ENCODE data around the gene AMER1. TPM values are rescaled to one million over a fixed set of nuclear protein-coding genes. Genes with fewer than 3 reads are reported as not detected.

AMER1 gene
- polyA plus RNA-seq, 3 donors from 2014 or later, result 0.06 TPM; not detected in 1

DNA sequence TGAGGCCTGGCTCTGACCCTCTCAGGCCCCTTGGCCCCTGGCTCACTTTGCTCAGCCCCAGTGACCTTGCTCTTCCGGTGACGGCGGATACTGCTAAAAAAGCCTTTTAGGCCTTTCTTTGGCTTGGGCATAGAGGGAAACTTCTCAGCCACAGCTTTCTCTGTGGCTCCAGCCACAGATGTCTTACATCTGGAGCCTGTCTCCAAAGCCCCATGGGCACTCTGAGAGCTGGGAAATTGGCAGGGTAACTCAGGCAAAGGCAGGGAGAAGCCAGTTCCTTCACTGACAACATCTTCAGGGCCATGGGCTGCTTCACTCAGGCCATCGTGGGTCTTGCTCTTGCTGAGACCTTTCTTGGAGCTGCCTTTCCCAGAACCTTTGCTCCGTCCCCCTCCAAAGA is 12.8 kb downstream of the AMER1 start:
- no peak overlapping the region for H3K4me3 Mint-ChIP-seq
- H3K36me3 Mint-ChIP-seq, result peaks cover 5 to 12% (median 7%) of the 10 kb centered on the region in 3 donors
- no peaks in the 10 kb centered on the region for H3K9me3 Mint-ChIP-seq
- no peak for DNase-seq
- H3K4me1 Mint-ChIP-seq, result no peaks in the 10 kb centered on the region
- peaks cover 0 to 2% (median 0%) of the 10 kb centered on the region in 3 donors for H3K27me3 Mint-ChIP-seq (ENCODE audit: low read depth in 3 of 3)
- H3K27ac Mint-ChIP-seq, result no peak overlapping the region

DNA sequence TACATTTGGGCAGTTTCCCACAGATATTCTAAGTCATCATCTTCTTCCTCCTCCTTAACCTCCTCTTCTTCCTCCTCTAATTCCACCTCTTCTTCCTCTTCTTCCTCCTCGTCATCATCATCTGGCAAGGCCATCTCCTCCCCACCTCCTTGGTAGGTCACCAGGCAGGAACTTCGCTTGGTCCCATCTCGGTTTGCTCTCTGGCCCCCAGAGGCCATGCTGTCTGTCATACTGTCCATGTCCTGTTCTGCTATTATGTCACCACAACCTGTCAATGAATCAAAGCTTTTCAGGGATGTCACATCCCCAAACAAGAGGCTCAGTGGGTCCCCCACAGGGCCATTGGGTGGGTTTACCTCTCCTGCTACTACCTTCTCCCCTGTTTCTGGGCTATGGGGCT is 13.5 kb downstream of the AMER1 start:
- Mint-ChIP-seq H3K36me3 (peaks cover 5 to 12% (median 7%) of the 10 kb centered on the region in 3 donors), H3K4me3 (no peak overlapping the region), H3K4me1 (no peaks in the 10 kb centered on the region), H3K27me3 (ENCODE audit: low read depth in 3 of 3) (peaks cover 0 to 2% (median 0%) of the 10 kb centered on the region in 3 donors), H3K9me3 (no peaks in the 10 kb centered on the region), H3K27ac (no peak overlapping the region)
- DNase-seq, result no peak

DNA sequence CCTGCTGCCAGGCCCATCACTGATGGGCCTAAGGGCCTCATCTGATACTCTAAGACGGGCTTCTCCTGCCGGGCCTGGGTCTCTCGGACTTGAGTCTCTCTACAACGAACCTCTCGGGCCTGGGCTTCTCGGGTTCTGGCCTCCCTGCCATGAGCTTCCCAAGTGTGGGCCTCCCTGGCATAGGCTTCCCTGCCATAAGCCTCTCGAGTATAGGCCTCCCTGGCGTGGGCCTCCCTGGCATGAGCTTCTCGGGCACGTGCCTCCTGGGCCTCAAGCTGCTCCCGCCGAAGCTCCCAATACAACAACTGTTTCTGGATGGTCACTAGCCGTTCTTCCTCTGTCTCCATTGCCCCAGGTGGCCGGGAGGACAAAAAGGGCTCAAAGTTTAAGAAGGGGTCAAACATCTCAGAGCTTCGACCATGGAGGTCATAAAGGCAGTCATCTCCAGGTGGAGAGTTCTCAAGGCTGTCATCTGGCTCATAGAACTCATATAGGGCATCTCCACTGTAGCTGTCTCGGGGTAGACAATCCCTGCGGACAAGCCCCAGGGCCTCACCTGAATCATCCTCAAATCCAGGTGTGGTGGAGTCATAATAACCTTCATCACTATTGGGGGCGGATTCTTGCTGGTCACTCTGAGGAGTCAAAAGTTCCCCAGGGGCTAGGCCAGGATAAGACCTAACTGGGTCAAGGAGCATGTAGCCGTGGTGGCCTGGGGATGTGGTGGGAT is 14.1 kb downstream of the AMER1 start:
- Mint-ChIP-seq H3K27me3 (ENCODE audit: low read depth in 3 of 3) (peaks cover 0 to 2% (median 0%) of the 10 kb centered on the region in 3 donors), H3K4me1 (no peaks in the 10 kb centered on the region), H3K36me3 (peaks cover 5 to 12% (median 7%) of the 10 kb centered on the region in 3 donors), H3K4me3 (no peak overlapping the region), H3K9me3 (no peaks in the 10 kb centered on the region), H3K27ac (no peak overlapping the region)
- no peak for DNase-seq

DNA sequence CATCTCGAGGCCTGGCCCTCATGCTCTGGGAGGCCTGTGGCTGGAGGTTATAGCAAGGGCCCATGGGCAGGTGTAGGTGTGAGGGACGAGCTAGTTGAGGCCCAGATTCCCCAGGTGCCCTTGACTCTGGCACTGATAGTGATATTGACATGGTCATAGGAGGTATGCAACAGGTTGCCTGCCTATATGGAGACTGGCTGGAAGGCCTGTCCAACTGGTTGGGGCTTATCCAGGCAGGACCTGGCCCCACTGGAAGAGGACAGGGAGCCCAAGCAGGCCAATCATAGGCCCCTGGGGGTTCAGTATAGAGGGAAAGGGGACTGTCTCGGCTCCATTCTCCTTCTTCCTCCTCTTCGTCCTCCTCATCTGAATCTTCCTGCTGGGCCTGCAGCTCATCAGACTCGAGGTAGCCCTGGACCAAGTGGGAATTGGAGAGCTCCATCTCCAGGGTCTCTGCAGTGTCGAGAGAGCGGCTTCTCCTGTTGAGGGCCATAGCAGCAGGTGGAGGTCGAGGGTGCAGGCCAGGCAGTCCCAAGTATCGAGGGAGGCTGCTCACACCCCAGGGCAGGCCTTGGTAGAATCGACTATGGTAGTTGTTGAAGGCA is 15.3 kb downstream of the AMER1 start:
- H3K4me3 Mint-ChIP-seq, result no peak overlapping the region
- peaks cover 5 to 12% (median 7%) of the 10 kb centered on the region in 3 donors for H3K36me3 Mint-ChIP-seq
- no peak for DNase-seq
- H3K9me3 Mint-ChIP-seq, result no peaks in the 10 kb centered on the region
- no peak overlapping the region for H3K27ac Mint-ChIP-seq
- no peaks in the 10 kb centered on the region for H3K4me1 Mint-ChIP-seq
- peaks cover 0 to 6% (median 3%) of the 10 kb centered on the region in 3 donors for H3K27me3 Mint-ChIP-seq (ENCODE audit: low read depth in 3 of 3)

DNA sequence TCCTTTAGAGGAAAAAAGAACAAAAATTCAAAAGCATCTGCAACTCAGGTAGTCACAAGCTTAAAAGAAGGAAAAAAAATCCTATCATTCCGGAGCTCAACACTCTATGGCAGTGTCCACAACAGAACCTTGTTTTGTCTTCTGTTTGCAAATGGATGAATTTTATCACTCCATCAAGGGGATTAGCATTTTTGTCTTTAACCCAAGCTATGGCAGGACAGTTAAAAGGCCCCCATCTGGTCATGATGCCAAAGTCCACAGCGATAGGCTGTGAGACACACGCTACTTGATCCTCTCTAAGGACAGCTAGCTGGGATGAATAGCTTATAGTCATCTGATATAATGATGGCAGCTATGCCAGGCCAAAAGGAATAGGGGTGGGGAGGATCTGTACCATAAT is 16.6 kb downstream of the AMER1 start:
- no peak for DNase-seq
- Mint-ChIP-seq H3K9me3 (no peaks in the 10 kb centered on the region), H3K27me3 (ENCODE audit: low read depth in 3 of 3) (peaks cover 0 to 6% (median 3%) of the 10 kb centered on the region in 3 donors), H3K4me3 (no peak overlapping the region), H3K27ac (no peak overlapping the region), H3K36me3 (peaks cover 5 to 12% (median 7%) of the 10 kb centered on the region in 3 donors), H3K4me1 (no peaks in the 10 kb centered on the region)

DNA sequence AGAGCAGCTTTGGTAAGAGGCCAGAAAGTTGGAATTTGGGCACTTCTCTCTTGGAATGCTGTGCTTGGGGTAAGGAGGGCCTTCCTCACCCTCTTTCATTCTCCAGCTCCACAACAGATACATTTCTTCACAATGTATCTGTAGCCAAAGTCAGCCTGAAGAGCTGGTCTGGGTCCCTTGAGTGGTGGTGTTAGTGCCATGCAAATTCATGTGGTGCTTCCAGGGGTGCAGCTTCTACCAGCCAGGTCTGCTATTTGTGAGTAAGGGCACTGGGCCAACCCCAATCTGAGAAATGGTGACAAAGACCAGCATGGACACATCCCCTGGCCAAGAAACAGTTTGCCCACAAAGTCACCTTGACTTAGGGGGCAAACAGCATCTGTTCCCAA is 17.8 kb downstream of the AMER1 start:
- DNase-seq, result no peak
- Mint-ChIP-seq H3K27me3 (ENCODE audit: low read depth in 3 of 3) (peaks cover 0 to 6% (median 3%) of the 10 kb centered on the region in 3 donors), H3K4me1 (no peaks in the 10 kb centered on the region), H3K4me3 (no peak overlapping the region), H3K9me3 (no peaks in the 10 kb centered on the region), H3K27ac (no peak overlapping the region), H3K36me3 (peaks cover 5 to 12% (median 7%) of the 10 kb centered on the region in 3 donors)

DNA sequence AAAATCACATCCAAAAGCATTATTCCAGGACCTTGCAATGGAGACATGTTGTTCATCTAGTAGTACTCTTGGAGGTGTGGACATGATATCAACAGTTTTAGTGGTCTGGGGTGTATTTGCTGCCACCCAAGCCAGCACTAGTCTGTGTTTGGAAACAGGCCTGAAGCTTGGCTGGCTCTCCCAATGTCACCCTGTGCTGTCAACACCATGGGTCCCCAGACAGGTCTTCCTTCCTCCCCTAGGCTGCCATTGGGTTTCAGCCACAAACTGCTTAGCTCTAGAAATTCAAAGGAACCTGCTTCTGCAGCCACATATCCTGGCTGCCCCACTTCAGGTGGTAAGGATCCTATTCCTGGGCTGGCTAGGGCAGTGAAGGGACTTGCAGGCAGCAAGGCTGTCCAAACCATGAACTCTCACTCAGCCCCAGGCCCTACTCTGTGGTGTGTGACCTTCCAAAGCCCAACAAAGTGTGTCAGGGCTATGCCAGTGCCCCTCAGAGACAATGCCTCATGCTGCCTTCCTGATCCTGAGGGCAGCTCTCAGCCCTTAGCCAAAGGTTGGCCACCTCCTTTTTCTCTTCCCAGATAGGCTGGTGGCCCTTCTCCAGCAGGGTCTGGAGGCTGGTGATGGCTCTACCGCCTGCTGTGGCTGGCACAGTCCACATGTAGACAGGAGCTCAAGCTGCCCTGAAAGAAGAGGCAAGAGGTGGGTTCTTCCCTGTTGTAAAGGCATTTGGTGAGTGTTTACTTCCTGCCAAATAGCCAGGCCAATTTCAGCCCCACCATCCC is 18.3 kb downstream of the AMER1 start:
- peaks cover 0 to 6% (median 3%) of the 10 kb centered on the region in 3 donors for H3K27me3 Mint-ChIP-seq (ENCODE audit: low read depth in 3 of 3)
- no peak overlapping the region for H3K27ac Mint-ChIP-seq
- H3K9me3 Mint-ChIP-seq, result no peaks in the 10 kb centered on the region

DNA sequence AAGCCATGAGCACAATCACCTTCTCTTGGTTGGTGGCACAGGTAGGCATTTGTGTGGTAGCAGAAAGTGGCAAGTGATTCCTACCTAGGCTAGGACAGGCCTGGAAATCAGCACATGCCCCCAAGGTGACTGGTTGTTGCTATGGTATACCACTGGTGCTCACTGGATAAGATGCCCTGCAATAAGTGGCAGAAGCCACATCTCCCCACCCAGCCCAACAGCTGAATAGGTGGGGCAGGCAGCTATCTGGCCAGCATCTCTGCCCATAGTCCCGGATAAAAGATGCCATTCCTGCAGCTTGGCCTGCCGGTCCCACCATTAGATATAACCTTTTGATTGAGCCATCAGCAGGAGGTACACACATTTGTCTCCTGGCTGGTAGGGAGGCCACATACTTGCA is 21.1 kb downstream of the AMER1 start:
- H3K36me3 Mint-ChIP-seq, result no peaks in the 10 kb centered on the region
- no peaks in the 10 kb centered on the region for H3K4me1 Mint-ChIP-seq
- DNase-seq, result no peak
- no peak overlapping the region for H3K27ac Mint-ChIP-seq
- H3K9me3 Mint-ChIP-seq, result no peaks in the 10 kb centered on the region
- no peak overlapping the region for H3K4me3 Mint-ChIP-seq
- H3K27me3 Mint-ChIP-seq (ENCODE audit: low read depth in 3 of 3), result peaks cover 0 to 6% (median 2%) of the 10 kb centered on the region in 3 donors

More for the DNA sequence above, 18.3 kb downstream of the AMER1 start:
- Mint-ChIP-seq H3K4me1 (no peaks in the 10 kb centered on the region), H3K4me3 (no peak overlapping the region), H3K36me3 (peaks cover 5 to 11% (median 7%) of the 10 kb centered on the region in 3 donors)
- DNase-seq, result no peak

DNA sequence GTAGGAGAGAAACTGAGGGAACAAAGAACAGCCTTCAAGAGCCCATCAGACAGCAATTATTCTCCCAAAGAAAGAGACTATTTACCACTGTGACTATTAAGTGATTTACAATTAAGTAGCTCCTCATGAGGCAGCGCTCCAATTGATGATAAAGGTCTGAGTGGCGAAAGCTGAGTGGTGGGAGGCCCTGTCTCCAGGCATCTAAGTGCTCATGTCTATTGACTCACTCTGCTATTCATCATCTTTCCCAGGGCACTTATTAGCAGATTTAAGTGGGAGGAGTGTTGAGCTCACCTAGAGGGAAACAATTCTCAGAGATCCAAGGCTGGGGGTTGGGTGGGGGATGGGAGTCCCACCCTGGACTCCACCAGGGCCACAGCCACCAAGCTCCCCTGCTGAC is 23.3 kb downstream of the AMER1 start:
- no peak overlapping the region for H3K27ac Mint-ChIP-seq
- no peak overlapping the region for H3K4me3 Mint-ChIP-seq
- H3K9me3 Mint-ChIP-seq, result no peaks in the 10 kb centered on the region
- H3K36me3 Mint-ChIP-seq, result no peaks in the 10 kb centered on the region
- no peaks in the 10 kb centered on the region for H3K4me1 Mint-ChIP-seq
- peaks cover 0 to 6% (median 2%) of the 10 kb centered on the region in 3 donors for H3K27me3 Mint-ChIP-seq (ENCODE audit: low read depth in 3 of 3)
- no peak for DNase-seq

DNA sequence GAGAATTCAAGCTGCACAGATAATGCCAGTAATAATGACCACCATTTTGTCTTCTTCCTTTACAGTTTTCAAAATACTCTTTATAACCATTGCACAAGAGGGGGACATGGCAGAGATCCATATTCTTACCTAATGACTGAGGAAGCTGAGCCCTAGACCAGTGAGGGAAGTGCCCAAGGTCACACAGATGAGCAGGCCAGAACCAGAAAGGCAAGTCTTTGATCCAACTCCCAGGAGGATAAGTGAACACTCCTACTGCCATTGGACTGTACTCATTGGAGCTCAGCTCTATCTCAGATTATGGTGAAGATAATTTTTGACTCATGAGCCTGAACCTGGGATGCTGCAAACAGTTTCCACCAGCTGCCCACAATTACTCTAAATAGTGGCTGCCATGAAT is 28.6 kb downstream of the AMER1 start:
- no peak overlapping the region for H3K27ac Mint-ChIP-seq
- no peaks in the 10 kb centered on the region for H3K36me3 Mint-ChIP-seq
- no peaks in the 10 kb centered on the region for H3K4me1 Mint-ChIP-seq
- no peak overlapping the region for H3K4me3 Mint-ChIP-seq
- H3K9me3 Mint-ChIP-seq, result no peaks in the 10 kb centered on the region
- no peak for DNase-seq
- H3K27me3 Mint-ChIP-seq (ENCODE audit: low read depth in 3 of 3), result peaks cover 0 to 5% (median 2%) of the 10 kb centered on the region in 3 donors

DNA sequence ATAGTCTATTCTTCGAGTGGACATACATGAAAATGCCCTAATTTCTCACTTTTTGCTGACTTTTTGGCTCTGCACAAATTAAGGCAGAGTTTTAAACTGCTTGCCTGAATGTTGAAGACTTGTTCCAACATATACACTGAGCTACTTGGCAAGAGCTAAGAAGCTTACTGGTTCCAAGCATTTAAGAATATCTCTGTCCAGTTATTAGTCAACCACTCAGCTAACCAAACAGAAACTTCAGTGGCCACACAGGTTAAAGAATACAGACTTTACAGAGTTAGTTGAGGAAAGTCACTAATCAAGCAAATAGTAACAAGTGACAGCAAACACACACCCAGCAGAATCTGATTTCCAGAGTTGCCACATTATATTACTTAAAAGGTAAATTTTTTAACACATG is 35.5 kb downstream of the AMER1 start:
- Mint-ChIP-seq H3K4me3 (no peak overlapping the region), H3K9me3 (no peaks in the 10 kb centered on the region), H3K36me3 (no peaks in the 10 kb centered on the region), H3K27me3 (ENCODE audit: low read depth in 3 of 3) (peaks cover 1 to 8% (median 4%) of the 10 kb centered on the region in 3 donors), H3K27ac (no peak overlapping the region), H3K4me1 (no peaks in the 10 kb centered on the region)
- DNase-seq, result no peak

DNA sequence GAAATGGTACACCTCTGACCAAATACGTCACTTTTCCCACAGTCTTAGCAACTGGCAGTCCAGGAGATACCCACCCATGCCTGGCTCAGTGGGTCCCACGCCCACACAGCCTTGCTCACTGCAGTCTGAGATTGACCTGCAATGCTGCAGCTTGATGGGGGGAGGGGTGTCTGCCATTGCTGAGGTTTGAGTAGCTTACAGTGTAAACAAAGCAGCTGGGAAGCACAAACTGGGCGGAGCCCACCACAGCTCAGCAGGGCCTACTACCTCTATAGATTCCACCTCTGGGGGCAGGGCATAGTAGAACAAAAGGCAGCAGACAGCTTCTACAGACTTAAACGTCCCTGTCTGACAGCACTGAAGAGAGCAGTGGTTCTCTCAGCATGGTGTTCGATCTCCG is 52.7 kb downstream of the AMER1 start:
- Mint-ChIP-seq H3K9me3 (peaks cover 2 to 24% (median 9%) of the 10 kb centered on the region in 6 donors), H3K36me3 (no peaks in the 10 kb centered on the region), H3K4me1 (no peaks in the 10 kb centered on the region), H3K27me3 (ENCODE audit: low read depth in 3 of 3) (peaks cover 3 to 10% (median 3%) of the 10 kb centered on the region in 3 donors), H3K27ac (no peak overlapping the region), H3K4me3 (no peak overlapping the region)
- no peak for DNase-seq

DNA sequence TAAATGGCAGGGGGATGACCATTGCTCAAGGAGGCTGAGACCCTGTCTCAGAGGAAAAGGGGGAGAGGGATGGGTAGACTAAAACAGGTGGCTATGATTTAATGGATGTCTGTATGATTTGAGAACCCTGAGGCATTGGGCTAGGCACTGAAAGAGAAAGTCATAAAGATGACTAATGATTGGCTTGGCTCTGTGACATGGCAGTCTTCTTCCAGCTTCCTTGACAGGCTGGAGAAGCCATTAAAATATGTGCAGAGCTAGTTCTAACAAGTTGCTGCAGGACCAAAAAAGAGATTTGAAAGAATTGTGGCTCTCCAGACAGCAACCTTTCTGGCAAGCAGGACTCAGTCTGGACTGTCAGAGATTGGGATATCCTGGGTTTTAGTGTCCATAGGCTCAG is 53.6 kb downstream of the AMER1 start:
- Mint-ChIP-seq H3K27ac (no peak overlapping the region), H3K27me3 (ENCODE audit: low read depth in 3 of 3) (peaks cover 3 to 10% (median 3%) of the 10 kb centered on the region in 3 donors), H3K36me3 (no peaks in the 10 kb centered on the region), H3K9me3 (peaks cover 2 to 24% (median 10%) of the 10 kb centered on the region in 6 donors), H3K4me3 (no peak overlapping the region), H3K4me1 (no peaks in the 10 kb centered on the region)
- no peak for DNase-seq

DNA sequence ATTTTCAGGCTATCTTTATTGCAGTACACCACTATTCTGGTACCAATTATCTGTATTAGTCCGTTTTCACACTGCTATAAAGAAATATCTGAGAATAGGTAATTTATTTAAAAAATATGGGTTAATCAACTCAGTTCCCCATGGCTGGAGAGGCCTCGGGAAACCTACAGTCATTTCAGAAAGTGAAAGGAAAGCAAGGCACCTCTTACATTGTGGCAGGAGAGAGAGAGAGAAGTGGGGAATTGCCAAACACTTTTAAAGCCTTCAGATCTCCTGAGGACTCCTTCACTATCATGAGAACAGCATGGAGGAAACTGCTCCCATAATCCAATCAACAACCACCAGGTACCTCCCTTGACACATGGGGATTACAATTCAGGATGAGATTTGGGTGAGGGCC is 54.7 kb downstream of the AMER1 start:
- H3K27ac Mint-ChIP-seq, result no peak overlapping the region
- no peaks in the 10 kb centered on the region for H3K36me3 Mint-ChIP-seq
- H3K4me3 Mint-ChIP-seq, result no peak overlapping the region
- no peaks in the 10 kb centered on the region for H3K4me1 Mint-ChIP-seq
- peaks cover 0 to 18% (median 10%) of the 10 kb centered on the region in 6 donors for H3K9me3 Mint-ChIP-seq
- H3K27me3 Mint-ChIP-seq (ENCODE audit: low read depth in 3 of 3), result peaks cover 1 to 8% (median 2%) of the 10 kb centered on the region in 3 donors
- DNase-seq, result no peak

Measured in immature natural killer cell (primary cell).